Osteocyte (in vitro differentiated cells): ENCODE results near the gene SDSL. TPM values are rescaled to one million over a fixed set of nuclear protein-coding genes. Genes with fewer than 3 reads are reported as not detected.

Experiments
- DNase-seq: peaks from one replicate; pipeline ENCODE4 v3.0.0; 2021; ENCODE audit warnings: mixed read lengths; ENCODE audit not compliant: unreplicated experiment; ENCODE audit errors: extremely low spot score
- H3K27ac Mint-ChIP-seq: one replicate; pipeline ENCODE4 v1.8.0; 2021; ENCODE audit warnings: mild to moderate bottlenecking, mixed read lengths; ENCODE audit not compliant: unreplicated experiment
- H3K27me3 Mint-ChIP-seq: one replicate; pipeline ENCODE4 v1.8.0; 2021; ENCODE audit warnings: mixed read lengths; ENCODE audit not compliant: unreplicated experiment
- H3K36me3 Mint-ChIP-seq: one replicate; pipeline ENCODE4 v1.8.0; 2021; ENCODE audit warnings: mixed read lengths; ENCODE audit not compliant: unreplicated experiment
- H3K4me1 Mint-ChIP-seq: one replicate; pipeline ENCODE4 v1.8.0; 2021; ENCODE audit warnings: mixed read lengths; ENCODE audit not compliant: unreplicated experiment
- H3K4me3 Mint-ChIP-seq: one replicate; pipeline ENCODE4 v1.8.0; 2021; ENCODE audit warnings: mild to moderate bottlenecking, moderate library complexity, mixed read lengths; ENCODE audit not compliant: unreplicated experiment
- H3K9me3 Mint-ChIP-seq: one replicate; pipeline ENCODE4 v1.8.0; 2021; ENCODE audit warnings: mixed read lengths; ENCODE audit not compliant: unreplicated experiment
- total RNA-seq: library from RNA; stranded (reverse); gene quantifications from 2 replicates; pipeline ENCODE4 v1.2.1, GENCODE V29; 2021
- TF ChIP-seq, protein P1 (sequence below): fragments of 200-600 bp; sonication (generic); IDR thresholded peaks from 2 replicates; pipeline ENCODE4 v1.5.0; 2021; ENCODE audit warnings: antibody characterized with exemption, mild to moderate bottlenecking, moderate library complexity

SDSL gene
- total RNA-seq, 1 donor from 2014 or later: 6.2 TPM

DNA sequence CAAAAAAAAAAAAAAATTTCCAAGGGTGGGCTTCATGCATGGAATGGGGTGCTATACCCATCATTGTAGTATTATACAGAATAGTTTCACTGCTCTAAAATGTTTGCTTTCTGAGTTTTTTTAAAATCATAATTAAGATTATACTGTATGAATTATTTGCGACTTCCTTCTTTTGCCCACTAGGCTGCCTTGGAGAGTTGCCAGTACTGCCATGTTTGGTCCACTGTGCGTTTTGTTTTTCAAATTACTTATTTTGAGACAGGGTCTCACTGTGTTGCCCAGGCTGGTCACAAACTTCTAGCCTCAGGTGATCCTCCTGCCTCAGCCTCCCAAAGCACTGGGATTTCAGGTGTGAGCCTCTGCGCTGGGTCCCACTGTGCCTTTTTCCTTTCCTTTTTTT, 43.9 kb upstream of the SDSL start:
- TF ChIP-seq, protein P1, sequence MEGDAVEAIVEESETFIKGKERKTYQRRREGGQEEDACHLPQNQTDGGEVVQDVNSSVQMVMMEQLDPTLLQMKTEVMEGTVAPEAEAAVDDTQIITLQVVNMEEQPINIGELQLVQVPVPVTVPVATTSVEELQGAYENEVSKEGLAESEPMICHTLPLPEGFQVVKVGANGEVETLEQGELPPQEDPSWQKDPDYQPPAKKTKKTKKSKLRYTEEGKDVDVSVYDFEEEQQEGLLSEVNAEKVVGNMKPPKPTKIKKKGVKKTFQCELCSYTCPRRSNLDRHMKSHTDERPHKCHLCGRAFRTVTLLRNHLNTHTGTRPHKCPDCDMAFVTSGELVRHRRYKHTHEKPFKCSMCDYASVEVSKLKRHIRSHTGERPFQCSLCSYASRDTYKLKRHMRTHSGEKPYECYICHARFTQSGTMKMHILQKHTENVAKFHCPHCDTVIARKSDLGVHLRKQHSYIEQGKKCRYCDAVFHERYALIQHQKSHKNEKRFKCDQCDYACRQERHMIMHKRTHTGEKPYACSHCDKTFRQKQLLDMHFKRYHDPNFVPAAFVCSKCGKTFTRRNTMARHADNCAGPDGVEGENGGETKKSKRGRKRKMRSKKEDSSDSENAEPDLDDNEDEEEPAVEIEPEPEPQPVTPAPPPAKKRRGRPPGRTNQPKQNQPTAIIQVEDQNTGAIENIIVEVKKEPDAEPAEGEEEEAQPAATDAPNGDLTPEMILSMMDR: no peak
- Mint-ChIP-seq H3K36me3 (peaks cover 29% of the 10 kb centered on the region), H3K4me3 (no peak overlapping the region), H3K9me3 (no peaks in the 10 kb centered on the region), H3K4me1 (no peaks in the 10 kb centered on the region), H3K27ac (no peak overlapping the region), H3K27me3 (no peaks in the 10 kb centered on the region)
- DNase-seq: no peak

DNA sequence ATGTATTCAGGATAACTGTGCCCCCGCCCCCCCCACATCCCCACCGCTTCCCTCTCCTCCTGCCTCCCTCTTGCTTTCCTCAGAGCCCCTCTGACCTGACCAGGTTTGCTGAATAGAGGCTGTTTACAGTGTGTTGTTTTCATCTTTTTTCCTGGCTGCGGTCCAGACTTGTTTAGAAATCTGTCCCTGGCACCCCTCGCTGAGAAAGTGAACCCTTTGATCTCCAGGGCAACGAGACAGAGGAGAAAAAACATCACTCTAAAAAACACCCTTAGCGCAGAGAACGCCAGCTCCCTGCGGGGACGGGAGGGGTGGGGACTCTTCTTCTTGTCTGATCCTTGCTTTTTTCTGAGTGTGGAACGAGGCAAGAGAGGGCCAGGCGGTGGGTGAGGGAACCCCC, 41.0 kb upstream of the SDSL start:
- Mint-ChIP-seq H3K9me3 (no peaks in the 10 kb centered on the region), H3K4me3 (no peak overlapping the region), H3K36me3 (peaks cover 28% of the 10 kb centered on the region), H3K27ac (no peak overlapping the region), H3K27me3 (no peaks in the 10 kb centered on the region), H3K4me1 (no peaks in the 10 kb centered on the region)
- TF ChIP-seq, protein P1: no peak
- no peak for DNase-seq

DNA sequence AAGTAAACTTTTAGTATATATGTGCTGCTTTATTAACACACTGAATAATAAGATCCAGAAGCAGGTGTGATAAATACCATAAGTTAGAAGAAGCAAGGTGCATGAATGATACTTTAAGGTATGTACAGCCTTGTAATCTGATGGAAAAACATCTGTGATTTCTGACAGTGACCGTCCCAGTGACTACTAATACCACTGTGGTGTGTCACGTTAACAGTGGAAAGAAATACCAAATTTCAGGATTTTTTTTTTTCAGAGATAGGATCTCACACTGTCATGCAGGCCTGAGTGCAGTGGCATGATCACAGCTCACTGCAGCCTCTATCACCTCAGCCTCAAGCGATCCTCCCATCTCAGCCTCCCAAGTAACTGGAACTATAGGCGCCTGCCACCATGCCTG, 40.0 kb upstream of the SDSL start:
- Mint-ChIP-seq H3K4me3 (no peak overlapping the region), H3K9me3 (no peaks in the 10 kb centered on the region), H3K27ac (no peak overlapping the region), H3K27me3 (no peaks in the 10 kb centered on the region), H3K4me1 (no peaks in the 10 kb centered on the region), H3K36me3 (peaks cover 25% of the 10 kb centered on the region)
- no peak for DNase-seq
- TF ChIP-seq, protein P1: no peak

DNA sequence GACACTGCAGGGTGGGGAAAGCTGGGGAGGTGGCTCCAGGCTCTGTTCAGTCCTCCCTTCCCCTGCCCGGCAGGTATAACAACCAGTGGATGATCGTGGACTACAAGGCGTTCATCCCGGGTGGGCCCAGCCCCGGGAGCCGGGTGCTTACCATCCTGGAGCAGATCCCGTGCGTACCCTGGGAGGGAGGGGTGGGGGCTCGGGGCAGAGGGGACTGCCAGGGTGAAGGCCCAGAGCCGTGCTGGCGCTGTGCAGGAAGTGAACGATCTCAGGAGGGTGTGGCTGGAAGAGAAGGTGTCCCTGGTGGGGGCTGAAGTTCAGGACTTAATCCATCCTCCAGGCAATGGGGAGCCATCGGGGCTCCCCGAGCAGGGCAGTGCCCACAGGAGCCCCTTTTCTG, 37.4 kb upstream of the SDSL start:
- Mint-ChIP-seq H3K4me1 (no peaks in the 10 kb centered on the region), H3K4me3 (no peak overlapping the region), H3K9me3 (no peaks in the 10 kb centered on the region), H3K27ac (no peak overlapping the region), H3K36me3 (peaks cover 30% of the 10 kb centered on the region), H3K27me3 (no peaks in the 10 kb centered on the region)
- TF ChIP-seq, protein P1: no peak
- no peak for DNase-seq

DNA sequence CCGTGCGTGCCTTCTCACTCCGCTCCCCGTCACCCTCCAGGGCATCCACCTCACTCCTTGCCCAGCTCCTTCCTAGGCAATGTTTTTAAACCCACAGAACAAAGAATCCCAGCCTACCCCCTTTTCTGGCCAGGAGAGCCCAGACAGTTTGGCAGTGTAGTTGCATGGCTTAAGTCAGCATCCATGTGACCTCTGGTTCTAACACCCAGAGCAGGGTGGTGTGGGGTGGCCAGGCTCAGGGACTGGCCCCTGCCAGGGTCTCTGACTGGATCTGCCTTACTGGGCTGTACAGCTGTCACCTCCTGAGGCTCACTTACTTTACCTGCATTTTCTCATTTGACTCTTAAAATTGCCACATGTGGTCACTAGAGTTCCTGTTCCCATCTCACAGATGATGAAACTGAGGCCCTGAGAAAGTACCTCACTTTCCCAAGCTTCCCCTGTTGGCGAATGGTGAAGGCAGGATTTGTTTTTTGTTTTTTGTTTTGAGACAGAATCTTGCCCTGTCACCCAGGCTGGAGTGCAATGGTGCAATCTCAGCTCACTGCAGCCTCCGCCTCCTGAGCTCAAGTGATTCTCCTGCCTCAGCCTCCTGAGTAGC, 36.8 kb upstream of the SDSL start:
- H3K27ac Mint-ChIP-seq: no peak overlapping the region
- no peak overlapping the region for H3K4me3 Mint-ChIP-seq
- no peaks in the 10 kb centered on the region for H3K9me3 Mint-ChIP-seq
- H3K27me3 Mint-ChIP-seq: no peaks in the 10 kb centered on the region
- H3K36me3 Mint-ChIP-seq: peaks cover 30% of the 10 kb centered on the region
- TF ChIP-seq, protein P1: no peak
- no peak for DNase-seq
- no peaks in the 10 kb centered on the region for H3K4me1 Mint-ChIP-seq
